Astrocyte of the cerebellum (primary cell): ENCODE results near the gene CAPN12.
A peak's percentile ranks its signal among the peaks of the same experiment; 100 is the strongest.

Source experiments
- DNase-seq: peaks from one replicate; pipeline ENCODE4 v3.0.0-alpha.2; 2011; ENCODE audit warnings: low read depth
- H3K4me3 ChIP-seq: 2 replicates; pipeline ENCODE4 v1.5.1; 2011; ENCODE audit warnings: mild to moderate bottlenecking, low read depth, low read length, moderate library complexity
- in situ Hi-C: cut with HindIII; loops from 2 replicates; pipeline ENCODE4 v1.10.0; 2017; ENCODE audit warnings: low sequenced_read_pairs
- TF ChIP-seq, protein P1 (sequence below): IDR thresholded peaks from 2 replicates; pipeline ENCODE4 v1.5.1; 2012; ENCODE audit warnings: low read length, low read depth, moderate library complexity, mild to moderate bottlenecking; ENCODE audit errors: missing control alignments

The CAPN12 gene

GRCh38 chr19:38683393-38684077, 60.7 kb downstream of the CAPN12 start:
- no peak overlapping the region for H3K4me3 ChIP-seq
- in situ Hi-C loops = no loop called here
- TF ChIP-seq, protein P1, sequence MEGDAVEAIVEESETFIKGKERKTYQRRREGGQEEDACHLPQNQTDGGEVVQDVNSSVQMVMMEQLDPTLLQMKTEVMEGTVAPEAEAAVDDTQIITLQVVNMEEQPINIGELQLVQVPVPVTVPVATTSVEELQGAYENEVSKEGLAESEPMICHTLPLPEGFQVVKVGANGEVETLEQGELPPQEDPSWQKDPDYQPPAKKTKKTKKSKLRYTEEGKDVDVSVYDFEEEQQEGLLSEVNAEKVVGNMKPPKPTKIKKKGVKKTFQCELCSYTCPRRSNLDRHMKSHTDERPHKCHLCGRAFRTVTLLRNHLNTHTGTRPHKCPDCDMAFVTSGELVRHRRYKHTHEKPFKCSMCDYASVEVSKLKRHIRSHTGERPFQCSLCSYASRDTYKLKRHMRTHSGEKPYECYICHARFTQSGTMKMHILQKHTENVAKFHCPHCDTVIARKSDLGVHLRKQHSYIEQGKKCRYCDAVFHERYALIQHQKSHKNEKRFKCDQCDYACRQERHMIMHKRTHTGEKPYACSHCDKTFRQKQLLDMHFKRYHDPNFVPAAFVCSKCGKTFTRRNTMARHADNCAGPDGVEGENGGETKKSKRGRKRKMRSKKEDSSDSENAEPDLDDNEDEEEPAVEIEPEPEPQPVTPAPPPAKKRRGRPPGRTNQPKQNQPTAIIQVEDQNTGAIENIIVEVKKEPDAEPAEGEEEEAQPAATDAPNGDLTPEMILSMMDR = no peak
- peak; percentile 96 for DNase-seq

GRCh38 chr19:38682872-38683392, 61.3 kb downstream of the CAPN12 start:
- no peak overlapping the region for H3K4me3 ChIP-seq
- DNase-seq = no peak
- in situ Hi-C loops = no loop called here
- TF ChIP-seq, protein P1 = no peak

DNA sequence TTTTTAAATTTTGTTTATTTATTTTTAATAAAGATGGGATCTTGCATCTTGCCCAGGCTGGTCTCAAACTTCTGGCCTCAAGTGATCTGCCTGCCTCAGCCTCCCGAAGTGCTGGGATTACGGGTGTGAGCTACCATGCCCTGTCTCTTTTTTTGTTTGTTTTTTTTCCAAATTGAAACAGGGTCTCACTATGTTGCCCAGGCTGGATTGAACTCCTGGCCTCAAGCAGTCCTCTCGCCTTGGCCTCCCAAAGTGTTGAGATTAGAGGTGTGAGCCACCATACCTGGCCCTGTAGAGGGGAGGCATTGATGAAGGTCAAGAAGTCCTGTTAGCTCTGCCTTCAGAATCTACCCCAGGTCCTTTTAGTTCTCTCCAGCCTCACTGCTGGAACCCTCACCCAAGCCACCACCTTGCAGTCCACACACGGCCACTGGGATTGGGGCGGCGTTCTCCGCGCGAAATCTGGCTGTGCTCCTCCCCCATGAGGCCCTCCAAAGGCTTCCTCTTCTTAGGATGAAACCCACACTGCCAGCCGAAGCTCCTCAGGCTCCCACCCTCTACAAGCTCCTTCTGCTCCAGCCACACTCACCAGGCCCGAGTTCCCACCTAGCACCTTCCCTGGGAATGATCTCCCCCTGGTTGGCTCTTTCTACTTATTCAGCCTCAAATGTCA, 61.9 kb downstream of the CAPN12 start:
- no peak overlapping the region for H3K4me3 ChIP-seq
- TF ChIP-seq, protein P1 = no peak
- no peak for DNase-seq
- in situ Hi-C loops = no loop called here
